GM13976 (cell line): Measurements from ENCODE around the gene FN1.
A peak's percentile ranks its signal among the peaks of the same experiment; 100 is the strongest.

ENCODE experiments used
- DNase-seq: peaks from one replicate; pipeline ENCODE4 v3.0.0; 2012; ENCODE audit warnings: low spot score
- CTCF ChIP-seq: IDR thresholded peaks from 2 replicates; pipeline ENCODE4 v1.5.1; 2012; ENCODE audit warnings: borderline replicate concordance, mild to moderate bottlenecking; ENCODE audit not compliant: insufficient read depth; ENCODE audit errors: extremely low read depth, missing control alignments, control extremely low read depth
- in situ Hi-C: fragments of 300-500 bp; cut with MboI; formaldehyde crosslinking; loops from one replicate; pipeline ENCODE4 v1.12.0; 2022; ENCODE audit warnings: low sequenced_read_pairs, mixed read lengths, inconsistent platforms; ENCODE audit not compliant: unreplicated experiment

Gene FN1

GRCh38 chr2:215442401-215442787, 6.5 kb upstream of the FN1 start:
- in situ Hi-C loops = no loop called here
- TF ChIP-seq CTCF = no peak
- no peak for DNase-seq

DNA sequence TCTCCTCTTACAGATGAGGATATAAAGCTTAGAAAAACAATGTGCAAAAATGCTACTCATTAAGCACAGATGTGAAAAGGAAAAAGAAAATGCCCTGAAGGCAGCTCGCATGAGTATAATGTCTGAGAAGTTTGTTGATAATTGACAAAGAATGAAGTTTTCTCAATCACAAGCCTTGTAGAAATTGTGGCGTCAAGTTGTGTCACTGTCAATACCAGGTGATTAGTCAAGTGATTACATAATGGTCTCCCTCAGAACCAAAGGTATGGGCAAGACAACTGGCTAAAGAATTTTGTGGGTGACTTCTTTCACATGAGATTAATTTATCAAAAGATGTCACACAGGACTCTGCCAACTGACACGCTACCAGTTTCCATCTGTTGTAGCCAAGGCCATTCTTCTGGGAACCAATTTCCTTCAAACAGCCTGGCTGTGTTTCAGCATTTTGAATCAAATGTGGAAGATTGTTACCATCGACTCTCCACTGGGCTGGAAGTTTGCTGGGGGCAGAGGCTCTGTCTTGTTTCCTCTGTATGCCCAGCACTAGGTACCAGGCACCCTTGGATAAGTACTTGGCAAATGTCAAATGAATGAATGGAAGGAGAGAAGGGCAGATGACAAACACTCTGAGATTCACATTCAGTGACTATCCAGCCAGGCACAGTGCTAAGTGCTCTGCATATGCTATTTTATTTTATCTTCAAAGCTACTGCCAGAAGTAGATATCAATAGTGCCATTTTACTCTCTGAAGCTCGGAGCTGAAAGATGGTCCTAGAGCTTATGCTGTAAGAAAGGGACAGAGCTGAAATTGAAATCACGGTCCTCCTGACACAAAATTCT, 5.9 kb upstream of the FN1 start:
- no peak for TF ChIP-seq CTCF
- DNase-seq = no peak
- in situ Hi-C loops = no loop called here

- DNase-seq = no peak
- in situ Hi-C loops = no loop called here
- no peak for TF ChIP-seq CTCF
These were observed 4.2 kb upstream of the FN1 start for GRCh38 chr2:215439980-215440512.

- DNase-seq = no peak
- in situ Hi-C loops = no loop called here
- TF ChIP-seq CTCF = no peak
These were observed 3.5 kb upstream of the FN1 start for GRCh38 chr2:215439404-215439803.

DNA sequence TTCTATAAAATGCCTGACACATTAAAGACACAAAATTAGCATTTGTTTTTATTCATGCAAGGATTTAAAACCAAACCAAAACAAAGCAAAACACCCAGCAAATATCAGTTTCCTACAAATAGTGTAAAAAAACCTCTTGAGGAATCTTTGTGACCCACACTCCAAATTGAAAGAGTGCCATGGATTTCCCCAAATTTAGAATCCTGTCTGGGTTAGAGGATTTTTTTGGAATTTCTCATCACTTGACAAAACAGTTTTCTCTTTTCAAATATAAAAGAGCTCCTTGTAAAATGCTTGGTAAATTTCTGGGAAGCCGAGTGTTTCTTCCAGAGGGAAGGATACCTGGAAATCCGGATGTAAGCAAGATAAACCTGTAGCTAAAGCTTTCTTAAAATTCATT, 1.7 kb upstream of the FN1 start:
- no peak for DNase-seq
- TF ChIP-seq CTCF = no peak
- in situ Hi-C loops = no loop called here

DNA sequence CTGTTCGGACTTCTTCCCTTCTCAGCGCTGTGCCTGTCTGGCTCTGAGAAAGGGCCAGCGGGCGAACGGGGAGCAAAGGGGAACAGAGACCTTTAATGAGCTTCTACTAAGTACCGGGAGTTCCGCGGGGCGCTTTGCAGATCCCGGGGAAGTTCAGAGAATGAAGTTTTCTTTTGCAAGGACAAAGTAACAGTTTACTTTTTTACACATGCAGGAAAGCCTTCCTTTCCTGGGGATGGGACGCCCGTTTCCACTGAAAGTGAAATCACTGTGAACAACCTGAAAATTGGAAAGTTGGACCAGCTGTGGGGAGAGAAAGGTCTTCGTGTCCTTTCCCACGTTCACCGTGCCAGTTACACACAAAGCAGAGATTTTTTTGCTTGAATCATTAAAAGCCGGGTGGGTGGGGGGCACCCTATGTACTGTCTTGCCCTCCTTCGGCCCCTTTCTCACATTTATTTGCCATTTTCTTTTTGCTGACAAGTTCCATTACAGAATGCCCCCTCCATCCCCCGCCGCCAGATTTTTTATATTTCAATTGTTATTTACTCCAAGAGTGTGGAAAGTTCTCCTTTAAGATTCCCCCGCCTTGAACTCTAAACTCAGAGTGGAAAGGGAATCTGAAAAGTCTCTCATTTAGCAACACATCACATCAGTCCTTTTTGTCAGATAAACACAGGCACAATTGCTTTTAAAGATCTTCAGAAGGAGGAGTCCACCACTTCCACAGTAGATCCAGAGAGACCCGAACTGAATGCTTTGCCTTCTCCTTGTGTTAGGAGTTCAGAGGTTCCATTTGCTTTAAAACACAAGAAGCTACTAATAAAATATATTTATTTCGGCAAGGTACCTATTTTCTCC, 1.1 kb upstream of the FN1 start:
- peak; percentile 41 for DNase-seq
- in situ Hi-C loops = no loop called here
- TF ChIP-seq CTCF = no peak
